HepG2 (cell line): ENCODE results near the gene SCGB1D1. TPM values are rescaled to one million over a fixed set of nuclear protein-coding genes. Genes with fewer than 3 reads are reported as not detected.

Experiments
- ATAC-seq: fragments of 200-7000 bp; cut with Tn5 transposase; 3 replicates; pipeline ENCODE4 v1.9.1; 2020; ENCODE audit warnings: mild to moderate bottlenecking, moderate library complexity
- BruUV-seq: library from RNA; stranded (reverse); fragments of 400-500 nt; replicated peaks from 2 replicates; lab custom pipeline; 2021; lab: Mats Ljungman, UMichigan
- CTCF ChIA-PET: fragments of 300-600 bp; formaldehyde crosslinking; extraction: SDS; loops from one replicate; lab custom pipeline; 2021; ENCODE audit warnings: low total read pairs, inconsistent platforms, low intra/inter-chr PET ratio; lab: Yijun Ruan, JAX
- POLR2A ChIA-PET: fragments of 350-600 bp; sonication (Branson Sonifier 250); formaldehyde crosslinking; loops from one replicate; lab custom pipeline; 2020; ENCODE audit warnings: antibody characterized with exemption, inconsistent platforms; lab: Yijun Ruan, JAX
- DNase-seq: peaks from one replicate; pipeline ENCODE4 v3.0.0-alpha.2; 2015; ENCODE audit warnings: low spot score
- FAIRE-seq: peaks from 3 replicates; lab custom pipeline; 2011; peaks lifted over from hg19 to GRCh38; lab: Jason Lieb, UNC
- H2AFZ ChIP-seq: one replicate; pipeline ENCODE4 v1.6.1; 2011; ENCODE audit warnings: low read length, inconsistent platforms
- H3K27ac ChIP-seq: fragments of 300-600 bp; 3 replicates; pipeline ENCODE4 v1.8.0; 2011; ENCODE audit warnings: mixed run types, mild to moderate bottlenecking, mixed read lengths, low read length, inconsistent platforms; ENCODE audit not compliant: insufficient read depth; ENCODE audit errors: extremely low read length
- H3K27me3 ChIP-seq, 2 experiments: fragments of 200-600 bp in 1 of 2; 2 replicates in 1 of 2; 3 replicates in 1 of 2; pipeline versions ENCODE4 v1.6.0 to v1.8.0; 2011; ENCODE audit warnings: low read length in 2 of 2, mild to moderate bottlenecking in 2 of 2, moderate library complexity in 2 of 2, inconsistent platforms in 1 of 2; ENCODE audit not compliant: insufficient read depth in 2 of 2, control insufficient read depth in 1 of 2
- H3K36me3 ChIP-seq, 2 experiments: fragments of 200-600 bp in 1 of 2; replicated peaks in 1 of 2; 2 replicates in 1 of 2; 3 replicates in 1 of 2; pipeline versions ENCODE4 v1.5.1 to v1.8.0; 2011; ENCODE audit warnings: low read length in 2 of 2, inconsistent platforms in 1 of 2; ENCODE audit not compliant: insufficient read depth in 2 of 2, control insufficient read depth in 1 of 2
- H3K4me1 ChIP-seq: 2 replicates; pipeline ENCODE4 v1.5.1; 2012; ENCODE audit warnings: low read length, inconsistent platforms; ENCODE audit not compliant: insufficient read depth
- H3K4me2 ChIP-seq: 2 replicates; pipeline ENCODE4 v1.6.0; 2011; ENCODE audit warnings: low read depth, low read length, inconsistent platforms
- H3K4me3 ChIP-seq, 3 experiments: fragments of 200-600 bp in 1 of 3; sonication (generic), shearing (Covaris generic) in 1 of 3; replicated peaks in 1 of 3; 2 replicates each; pipeline ENCODE4 v1.5.1; 2011 to 2016; ENCODE audit warnings: low read length in 3 of 3, inconsistent platforms in 2 of 3, low read depth in 2 of 3, mild to moderate bottlenecking in 2 of 3, control low read depth in 1 of 3, mixed read lengths in 1 of 3; ENCODE audit not compliant: insufficient read depth in 1 of 3
- H3K79me2 ChIP-seq: one replicate; pipeline ENCODE4 v1.6.1; 2011; ENCODE audit warnings: low read length, inconsistent platforms; ENCODE audit not compliant: insufficient read depth
- H3K9ac ChIP-seq: 2 replicates; pipeline ENCODE4 v1.6.0; 2011; ENCODE audit warnings: mild to moderate bottlenecking, low read depth, low read length, inconsistent platforms; ENCODE audit not compliant: insufficient read depth
- H3K9me3 ChIP-seq: 2 replicates; pipeline ENCODE4 v1.5.1; 2012; ENCODE audit warnings: mild to moderate bottlenecking, low read length
- H4K20me1 ChIP-seq: 2 replicates; pipeline ENCODE4 v1.6.0; 2011; ENCODE audit warnings: inconsistent platforms, mild to moderate bottlenecking, low read length, moderate library complexity; ENCODE audit not compliant: insufficient read depth
- AGO2 ChIP-seq: fragments of 200-400 bp; formaldehyde crosslinking; optimal IDR thresholded peaks from 2 replicates; pipeline ENCODE3; 2017; ENCODE audit warnings: mild to moderate bottlenecking, low read depth, low read length, moderate library complexity
- KAT2B ChIP-seq: fragments of 150-350 bp; IDR thresholded peaks from 2 replicates; pipeline ENCODE4 v1.6.1; 2014; ENCODE audit warnings: low read depth, low read length, borderline replicate concordance
- ZFP36L1 ChIP-seq: sonication (generic); formaldehyde crosslinking; IDR thresholded peaks from 2 replicates; pipeline ENCODE4 v1.8.0; 2022; ENCODE audit warnings: mild to moderate bottlenecking, missing genetic modification reagents, moderate library complexity
- ZNF770 ChIP-seq: sonication (generic); formaldehyde crosslinking; IDR thresholded peaks from 2 replicates; pipeline ENCODE4 v1.5.0; 2020; ENCODE audit warnings: mild to moderate bottlenecking, missing genetic modification reagents
- WGBS: methylation state at CpG from one replicate; pipeline ENCODE4 v1.1.6; 2017; ENCODE audit warnings: low lambda C conversion rate; 5-methylcytosine and 5-hydroxymethylcytosine counted together
- in situ Hi-C: cut with HindIII; loops from 2 replicates; pipeline ENCODE4 v1.10.0; 2017; ENCODE audit warnings: low pct_unique_long_range_greater_than_20kb; ENCODE audit not compliant: extremely low pct_ligation_motif_present
- intact Hi-C: fragments of 100-400 bp; cut with micrococcal nuclease; formaldehyde crosslinking; loops from one replicate; pipeline ENCODE4 v1.10.0; 2022; ENCODE audit not compliant: unreplicated experiment
- polyA plus RNA-seq, 8 experiments: library from polyadenylated mRNA; depleted of rRNA in 3 of 8; stranded (reverse) in 7 of 8; unstranded in 1 of 8; fragments of >200 nt; fragmentation: Illumina TruSeq in 4 of 8; extraction: Trizol in 4 of 8; gene quantifications; 2 replicates each; pipeline versions ENCODE4 v1.2.1 to v1.2.3, GENCODE V29; 2011 to 2016; ENCODE audit warnings: low read depth in 4 of 8, missing spikeins in 1 of 8, mixed read lengths in 1 of 8; ENCODE audit not compliant: insufficient read depth in 1 of 8
- total RNA-seq, 5 experiments: library from RNA; depleted of rRNA; stranded (reverse); fragments of >200 nt; fragmentation: Illumina TruSeq; extraction: Trizol; gene quantifications; 2 replicates each; pipeline ENCODE4 v1.2.3, GENCODE V29; 2016; ENCODE audit warnings: low read depth in 1 of 5

The SCGB1D1 gene
- total and polyA plus RNA-seq, 2 of the 13 experiments (the other 11 are each of a cell fraction or from before 2014, with no cell fraction given) = not detected

- ATAC-seq (no peak), DNase-seq (no peak)
- BruUV-seq = no TSS peak
- Histone ChIP-seq H3K27ac (no peak overlapping the region), H3K4me2 (no peak overlapping the region), H3K79me2 (no peaks in the 10 kb centered on the region), H3K9ac (no peak overlapping the region), H3K27me3 (no peaks in the 10 kb centered on the region), H3K36me3 (peaks cover 48 to 83% of the 10 kb centered on the region in 2 experiments), H4K20me1 (no peaks in the 10 kb centered on the region)
- 95% methylated on average over 35 of the region's 36 CpGs for WGBS
- CTCF ChIA-PET = no interaction called here
- TF ChIP-seq ZFP36L1 (CRISPR knock-in tag) (no peak), AGO2 (peak; percentile 62), ZNF770 (CRISPR knock-in tag) (no peak)
- TF ChIP-seq, all 625 proteins: peak for 1
- in situ Hi-C loops = no loop called here
- H3K4me1 ChIP-seq = no peaks in the 10 kb centered on the region
- no peaks in the 10 kb centered on the region for H3K9me3 ChIP-seq
- H3K4me3 ChIP-seq = no peak overlapping the region
- POLR2A ChIA-PET = no interaction called here
- no peak for FAIRE-seq
- intact Hi-C loops = no loop called here
- H2AFZ ChIP-seq = no peak overlapping the region
Measured at GRCh38 chr11:62146476-62147200, 43.4 kb upstream of the SCGB1D1 start.

- Histone ChIP-seq H3K4me3 (no peak overlapping the region), H3K36me3 (peaks cover 52 to 79% of the 10 kb centered on the region in 2 experiments), H2AFZ (no peak overlapping the region), H3K27me3 (no peaks in the 10 kb centered on the region), H3K9me3 (no peaks in the 10 kb centered on the region), H3K9ac (no peak overlapping the region), H3K27ac (no peak overlapping the region), H3K4me1 (no peaks in the 10 kb centered on the region), H4K20me1 (no peaks in the 10 kb centered on the region), H3K4me2 (no peak overlapping the region), H3K79me2 (no peaks in the 10 kb centered on the region)
- ATAC-seq (no peak), FAIRE-seq (no peak), DNase-seq (no peak)
- ChIA-PET POLR2A (no interaction called here), CTCF (no interaction called here)
- intact Hi-C loops (no loop called here), in situ Hi-C loops (no loop called here)
- 97% methylated on average over 12 of the region's 12 CpGs for WGBS
- no peak for TF ChIP-seq KAT2B
- no TSS peak for BruUV-seq
Measured at GRCh38 chr11:62147545-62147944, 42.5 kb upstream of the SCGB1D1 start.
